AG08395 (cell line): ENCODE results near the gene HABP4.

Experiments
- DNase-seq: peaks from one replicate; pipeline ENCODE4 v3.0.0; 2012; ENCODE audit warnings: mixed read lengths, low spot score

The HABP4 gene

DNA sequence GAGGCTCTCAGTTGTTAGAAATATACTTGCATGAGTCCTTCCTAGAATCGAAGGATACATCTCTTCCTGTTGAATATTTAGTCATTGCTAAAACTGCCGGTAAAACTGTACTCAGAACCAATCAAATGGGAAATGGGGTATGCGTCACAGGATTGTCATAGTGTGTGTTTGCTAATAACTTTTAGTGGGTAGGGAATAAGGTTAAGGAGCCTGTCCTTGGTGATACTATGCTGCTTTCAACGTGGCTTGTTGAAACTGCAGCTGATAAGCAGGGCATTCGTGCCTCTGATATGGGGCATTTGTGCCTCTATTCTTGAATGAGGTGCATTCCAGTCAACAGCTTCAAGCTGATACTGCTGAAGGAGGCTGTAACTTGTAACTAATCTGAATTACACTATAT is 26.6 kb downstream of the HABP4 start:
- DNase-seq: no peak

DNA sequence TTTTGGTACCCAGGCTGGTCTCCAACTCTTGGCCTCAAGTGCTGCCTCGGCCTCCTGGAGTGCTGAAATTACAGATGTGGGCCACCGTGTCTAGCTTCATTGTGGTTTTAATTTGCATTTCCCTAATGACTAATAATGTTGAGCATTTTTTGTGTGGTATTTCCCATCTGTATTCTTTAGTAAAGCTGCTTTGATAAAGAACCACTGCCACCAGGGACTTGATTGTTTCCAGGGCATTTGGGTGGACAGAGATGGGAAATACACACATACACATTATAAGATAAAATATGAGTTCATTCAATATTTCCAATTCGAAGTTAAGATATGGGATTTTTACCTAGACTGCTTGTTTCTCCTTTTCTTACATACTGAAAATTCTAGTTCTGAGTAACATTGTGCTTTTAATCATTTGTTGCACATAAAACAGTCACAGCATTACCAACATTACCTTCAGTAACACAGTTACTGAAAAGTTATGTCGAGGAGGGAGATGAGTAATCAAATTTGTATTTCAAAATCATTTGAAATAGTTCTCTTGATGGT is 28.9 kb downstream of the HABP4 start:
- DNase-seq: no peak

DNA sequence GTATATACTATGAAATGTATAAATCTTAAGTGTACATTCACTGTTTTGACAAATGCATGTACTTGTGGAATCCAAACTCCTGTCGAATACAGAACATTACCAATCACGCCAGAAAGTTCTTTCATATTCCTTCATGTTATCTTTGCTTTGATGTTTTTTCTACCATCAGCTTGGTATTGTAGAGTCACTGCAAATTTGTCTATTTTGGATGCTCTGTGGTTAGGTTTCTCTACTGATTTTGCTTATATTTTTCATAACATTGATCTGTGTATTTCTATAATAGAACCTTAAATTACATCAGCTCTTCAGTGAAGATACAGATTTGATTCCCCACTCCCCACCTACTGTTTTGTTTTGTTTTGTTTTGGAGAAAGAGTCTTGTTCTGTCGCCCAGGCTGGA is 30.8 kb downstream of the HABP4 start:
- DNase-seq: no peak

DNA sequence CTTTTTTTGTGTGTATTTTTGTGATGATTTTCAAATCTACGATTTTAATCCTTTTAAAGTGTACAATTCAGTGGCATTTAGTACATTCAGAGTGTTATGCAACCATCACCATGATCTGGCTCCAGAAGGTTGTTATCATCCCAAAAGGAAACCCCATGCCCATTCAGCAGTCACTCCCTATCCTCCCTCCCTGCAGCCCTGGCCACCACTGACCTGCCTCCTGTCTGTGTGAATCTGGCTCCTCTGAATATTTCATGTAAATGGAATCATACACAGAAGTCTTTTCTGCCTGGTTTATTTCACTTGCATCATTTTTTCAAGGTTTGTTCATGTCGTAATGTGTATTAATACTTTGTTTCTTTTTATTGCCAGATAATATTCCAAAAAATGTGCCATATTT is 32.5 kb downstream of the HABP4 start:
- no peak for DNase-seq

DNA sequence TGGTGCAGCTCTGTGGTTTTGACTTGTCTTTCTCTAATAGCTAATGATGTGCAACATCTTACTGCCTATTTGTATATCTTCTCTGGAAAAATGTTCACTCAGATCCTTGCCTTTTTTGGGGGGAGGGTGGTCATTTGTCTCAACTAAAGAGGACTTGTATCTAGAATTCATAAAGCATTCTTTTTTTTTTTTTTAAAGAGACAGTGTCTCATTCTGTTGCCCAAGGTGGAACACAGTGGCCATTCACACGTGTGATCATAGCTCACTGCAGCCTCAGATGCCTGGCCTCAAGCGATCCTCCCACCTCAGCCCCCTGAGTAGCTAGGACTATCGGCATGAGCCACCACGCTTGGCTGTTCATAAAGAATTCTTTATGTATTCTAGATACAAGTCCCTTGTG is 33.2 kb downstream of the HABP4 start:
- DNase-seq: no peak

DNA sequence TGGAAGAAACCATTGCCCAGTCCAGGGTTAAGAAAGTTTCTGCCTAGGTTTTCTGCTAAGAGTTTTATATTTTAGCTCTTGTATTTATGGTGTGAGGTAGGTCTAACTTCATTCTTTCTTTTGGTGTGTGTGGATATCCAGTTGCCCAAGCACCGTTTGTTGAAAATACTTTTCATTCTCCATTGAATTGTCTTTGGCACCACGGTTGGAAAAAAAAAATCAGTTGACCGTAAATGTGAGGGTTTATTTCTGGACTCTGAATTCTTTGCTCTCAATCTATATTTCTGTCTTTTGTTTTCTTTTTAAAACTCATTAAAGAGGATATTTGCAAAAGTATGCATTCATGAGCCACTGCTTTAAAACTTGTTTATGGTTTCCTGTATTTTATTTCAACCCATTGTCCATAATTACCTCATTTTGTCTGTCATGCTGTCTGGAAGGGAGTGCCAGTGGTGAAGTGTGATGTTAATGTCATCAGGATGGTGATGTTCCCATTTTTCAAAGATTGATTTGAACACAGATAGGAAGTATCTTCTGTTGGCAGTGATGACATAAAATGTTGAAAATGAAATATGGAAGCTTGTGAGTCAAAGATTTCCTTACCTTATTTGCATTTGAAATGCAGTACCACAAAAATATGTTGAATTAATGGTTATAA is 33.9 kb downstream of the HABP4 start:
- DNase-seq: no peak

DNA sequence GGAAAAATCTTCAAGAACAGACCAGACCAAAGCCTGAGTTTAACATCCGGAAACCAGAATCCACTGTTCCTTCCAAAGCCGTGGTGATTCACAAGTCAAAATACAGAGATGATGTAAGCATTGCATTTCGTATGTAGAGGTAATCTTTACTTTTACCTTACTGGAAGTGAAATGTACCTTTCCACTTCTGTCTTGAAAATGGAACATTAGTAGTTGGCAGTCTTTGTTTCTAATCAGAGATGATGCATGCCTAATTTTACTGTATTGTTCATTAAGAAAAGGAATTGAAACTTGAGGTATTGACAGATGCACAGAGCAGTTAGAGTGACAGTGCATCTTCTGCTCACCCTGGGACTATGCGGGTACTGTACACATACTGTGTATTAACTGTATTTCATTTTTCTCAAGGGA is 34.6 kb downstream of the HABP4 start:
- DNase-seq: no peak

DNA sequence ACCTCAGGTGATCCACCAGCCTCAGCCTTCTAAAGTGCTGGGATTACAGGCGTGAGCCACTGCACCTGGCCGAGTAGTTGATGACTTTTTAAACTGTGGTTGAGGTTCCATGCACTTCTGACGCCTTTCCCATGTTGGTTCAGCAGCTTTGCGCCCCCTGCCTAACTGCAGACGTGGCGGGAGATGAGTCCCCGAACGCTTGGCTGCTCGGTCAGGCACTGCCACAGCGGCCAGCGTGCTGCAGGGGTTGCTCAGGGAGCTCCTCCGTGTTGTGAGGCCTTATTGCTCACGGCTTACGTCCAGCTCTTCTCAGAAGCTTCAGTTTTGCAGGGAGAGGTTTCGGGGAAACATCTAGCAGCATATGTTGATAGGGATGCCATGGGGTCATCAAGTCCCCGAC is 35.3 kb downstream of the HABP4 start:
- no peak for DNase-seq

DNA sequence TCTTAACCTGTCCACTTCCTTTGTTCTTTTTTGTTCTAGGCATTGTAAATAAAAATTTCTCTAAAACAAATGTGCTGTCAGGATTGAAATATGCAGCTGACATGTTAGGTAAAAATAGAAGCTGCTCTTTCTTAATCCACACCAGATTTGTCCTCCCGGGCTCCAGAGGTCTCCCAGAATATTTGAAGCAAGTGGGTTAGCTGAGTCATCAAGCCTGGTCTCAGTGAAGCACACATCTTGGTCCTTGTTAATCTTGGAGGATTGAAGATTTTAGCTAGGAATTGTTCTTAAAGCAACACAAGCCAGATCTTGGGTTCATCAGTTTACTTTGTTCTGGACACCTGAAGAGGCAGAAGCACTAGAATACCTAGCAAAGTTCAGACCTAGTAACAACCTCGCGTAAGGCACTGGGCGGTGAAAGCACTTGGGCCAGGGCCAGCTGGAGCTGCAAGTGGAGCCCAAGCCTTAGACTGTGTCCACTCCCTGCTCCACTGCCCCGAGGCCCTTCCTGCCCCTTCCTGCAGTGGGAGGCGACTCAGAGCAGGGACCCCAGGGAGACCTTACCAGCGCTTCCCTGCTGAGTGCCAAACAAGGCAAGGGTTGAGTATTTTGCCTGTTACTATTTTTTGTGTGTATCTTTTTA is 36.5 kb downstream of the HABP4 start:
- peak; percentile 92 for DNase-seq

DNA sequence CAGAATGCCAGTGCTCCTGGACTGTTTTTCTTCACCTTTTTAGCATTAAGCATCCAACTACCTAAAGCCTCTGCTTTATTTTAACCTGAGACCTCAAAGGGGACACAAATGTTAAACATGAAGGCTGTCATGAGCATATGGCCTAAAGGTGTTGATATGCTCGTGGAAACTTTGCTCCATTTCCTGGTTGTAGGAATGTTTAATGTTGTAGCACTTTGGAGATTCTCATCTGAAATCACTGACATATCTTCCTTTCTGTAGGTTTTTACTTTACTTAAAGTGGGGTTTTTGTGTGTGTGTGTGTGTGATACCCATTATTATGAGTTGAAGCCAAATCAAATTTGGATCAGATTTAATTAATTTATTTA is 37.0 kb downstream of the HABP4 start:
- no peak for DNase-seq

DNA sequence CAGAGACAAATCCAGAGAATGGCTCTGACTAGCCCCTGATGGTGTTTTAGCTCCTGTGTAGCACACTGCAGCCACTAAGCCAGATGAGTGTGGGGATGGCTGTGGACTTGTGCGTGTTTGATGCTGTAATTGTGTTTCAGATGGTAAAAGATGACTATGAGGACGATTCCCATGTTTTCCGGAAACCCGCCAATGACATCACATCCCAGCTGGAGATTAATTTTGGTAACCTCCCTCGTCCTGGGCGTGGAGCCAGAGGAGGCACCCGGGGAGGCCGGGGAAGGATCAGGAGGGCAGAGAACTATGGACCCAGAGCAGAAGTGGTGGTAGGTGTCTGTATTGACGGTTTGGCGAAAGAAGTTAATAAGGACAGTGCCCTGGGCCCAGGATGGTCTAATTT is 38.0 kb downstream of the HABP4 start:
- DNase-seq: peak; percentile 60

DNA sequence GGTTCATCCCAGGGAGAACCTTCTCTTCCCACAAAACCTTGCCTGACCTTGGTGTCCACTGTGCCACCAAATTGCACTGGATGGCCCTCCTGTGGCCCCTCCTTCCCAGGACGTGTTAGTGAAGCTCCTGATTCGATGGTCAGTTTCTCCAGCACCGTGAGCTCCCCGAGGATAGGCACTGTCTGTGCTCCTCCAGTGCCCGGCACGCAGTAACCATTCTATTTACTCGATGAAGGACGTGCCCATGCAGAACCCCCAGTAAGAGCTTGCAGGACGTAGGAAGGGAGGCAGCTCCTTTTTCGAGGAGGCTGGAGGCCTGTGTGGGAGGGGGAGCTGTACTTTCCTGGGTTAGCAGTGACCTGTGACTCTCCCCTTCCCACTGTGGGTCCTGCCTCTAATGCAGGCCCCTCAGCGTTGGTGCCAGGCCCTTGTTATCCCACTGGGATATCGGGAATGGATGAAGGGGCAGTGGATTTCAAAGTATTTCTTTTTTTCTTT is 39.6 kb downstream of the HABP4 start:
- DNase-seq: no peak

DNA sequence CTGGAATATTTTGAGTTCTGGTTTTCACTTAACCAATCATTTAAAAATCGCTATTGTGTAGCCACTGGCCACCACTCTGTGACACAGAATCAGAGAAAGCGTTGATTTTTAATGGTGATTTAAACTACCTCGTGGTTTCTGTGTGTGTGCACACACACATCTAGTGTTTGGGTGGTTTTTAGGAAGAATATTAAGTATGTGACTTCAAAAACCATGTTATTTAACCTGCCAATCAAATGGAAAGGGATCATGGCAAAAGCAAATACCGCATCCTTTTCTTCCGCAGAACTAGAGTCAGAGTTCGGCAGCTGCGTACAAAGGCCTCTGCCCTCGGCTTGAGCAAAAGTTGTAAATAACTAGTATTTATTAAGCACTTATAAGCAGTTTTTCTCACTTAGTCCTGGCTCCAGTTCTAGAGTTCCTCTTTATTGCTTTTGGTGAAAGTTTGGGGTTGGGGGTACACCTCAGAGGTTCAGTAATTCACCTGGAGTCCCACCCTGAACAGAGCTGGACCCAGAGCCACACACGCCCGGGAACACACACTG is 40.6 kb downstream of the HABP4 start:
- no peak for DNase-seq

DNA sequence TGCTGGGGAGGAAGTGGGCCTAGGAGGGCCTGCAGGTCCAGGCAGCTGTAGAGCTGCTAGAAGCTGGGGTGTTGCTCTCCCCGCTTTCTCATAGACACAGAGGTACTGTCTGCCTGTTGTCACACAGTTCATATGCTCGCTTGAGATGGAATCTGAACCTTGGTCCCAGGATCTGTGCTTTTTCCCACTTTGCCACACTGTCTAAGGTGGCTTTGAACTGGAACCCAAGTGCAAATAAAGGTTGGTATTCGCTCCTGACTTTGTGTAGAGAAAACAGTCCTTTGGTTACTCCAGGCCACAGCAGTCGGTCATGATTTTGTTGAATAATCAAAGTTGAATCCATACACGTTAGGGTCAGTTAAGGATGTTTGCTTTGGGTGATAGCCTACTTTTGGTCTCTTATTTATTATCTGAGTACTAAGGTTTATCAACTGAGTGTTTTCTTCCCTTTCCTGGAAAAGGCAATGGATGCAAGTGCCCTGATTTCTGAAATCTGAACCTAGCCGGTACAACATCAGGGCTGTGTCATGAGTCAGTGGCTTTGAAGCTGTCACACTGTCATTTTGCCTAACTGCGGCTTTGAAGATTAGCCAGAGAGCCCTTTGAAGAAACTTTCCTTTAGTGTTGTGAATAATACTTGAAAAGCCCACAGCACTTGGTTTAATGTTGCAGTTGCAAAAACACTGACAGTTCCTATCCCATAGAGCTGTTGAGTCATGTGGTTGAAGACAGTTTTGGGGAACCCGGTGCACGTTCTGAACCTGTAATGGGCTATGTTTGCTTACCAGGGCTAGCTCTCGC is 41.3 kb downstream of the HABP4 start:
- DNase-seq: peak; percentile 62

DNA sequence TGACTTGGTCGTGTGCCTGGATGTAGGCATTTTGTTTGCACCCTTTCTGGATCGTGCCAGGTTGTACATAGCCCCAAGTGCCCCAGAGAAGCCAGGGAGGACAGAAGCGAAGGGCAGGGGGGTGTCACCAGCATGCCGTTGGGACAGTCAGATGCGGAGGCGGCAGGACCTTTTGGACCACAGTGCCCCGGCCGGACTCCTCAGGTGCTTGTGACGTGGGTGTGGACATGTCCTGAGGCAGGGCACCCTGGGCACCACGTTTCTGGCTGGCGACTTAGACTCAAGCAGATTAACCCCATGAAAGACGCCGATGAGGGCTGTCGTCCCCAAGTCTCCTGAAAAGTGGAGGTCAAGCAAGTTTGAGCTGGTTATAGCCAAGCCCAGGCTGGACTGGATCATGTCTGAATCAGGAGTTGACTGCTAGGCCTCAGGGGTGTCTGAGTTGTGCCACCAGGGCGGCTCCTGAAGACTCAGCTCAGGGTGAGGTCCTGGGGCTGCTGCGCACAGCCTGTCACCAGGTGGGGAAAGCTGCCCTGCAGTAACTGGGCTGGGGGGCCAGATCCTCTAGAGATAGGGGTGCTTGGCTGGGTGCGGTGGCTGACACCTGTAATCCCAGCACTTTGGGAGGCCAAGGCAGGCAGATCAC is 42.0 kb downstream of the HABP4 start:
- no peak for DNase-seq

DNA sequence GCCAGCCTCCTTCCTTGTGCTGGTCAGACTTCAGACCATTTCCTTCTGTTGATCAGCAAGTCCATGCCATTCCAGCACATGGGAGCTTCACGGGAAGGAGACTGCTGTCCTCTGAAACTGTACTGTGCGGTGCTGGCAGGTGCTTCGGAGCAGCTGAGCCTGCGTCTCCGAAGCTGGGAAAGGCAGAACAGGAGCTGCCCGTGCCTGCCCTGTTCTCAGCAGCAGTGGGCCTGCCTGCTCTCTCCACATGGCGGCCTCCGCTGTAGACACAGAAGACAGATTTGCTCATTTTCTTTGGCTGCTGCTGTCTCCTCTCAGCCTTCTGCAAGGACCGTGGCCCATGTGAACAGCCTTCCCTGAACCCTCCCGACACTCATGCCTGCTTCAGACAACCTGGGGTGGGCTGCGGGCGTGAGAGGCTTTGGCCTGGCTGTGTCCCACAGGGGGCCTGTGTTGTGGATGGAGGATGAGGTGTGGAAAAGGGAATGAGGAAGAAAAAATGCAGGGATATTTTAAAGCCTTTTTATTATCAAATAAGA is 43.1 kb downstream of the HABP4 start:
- no peak for DNase-seq

DNA sequence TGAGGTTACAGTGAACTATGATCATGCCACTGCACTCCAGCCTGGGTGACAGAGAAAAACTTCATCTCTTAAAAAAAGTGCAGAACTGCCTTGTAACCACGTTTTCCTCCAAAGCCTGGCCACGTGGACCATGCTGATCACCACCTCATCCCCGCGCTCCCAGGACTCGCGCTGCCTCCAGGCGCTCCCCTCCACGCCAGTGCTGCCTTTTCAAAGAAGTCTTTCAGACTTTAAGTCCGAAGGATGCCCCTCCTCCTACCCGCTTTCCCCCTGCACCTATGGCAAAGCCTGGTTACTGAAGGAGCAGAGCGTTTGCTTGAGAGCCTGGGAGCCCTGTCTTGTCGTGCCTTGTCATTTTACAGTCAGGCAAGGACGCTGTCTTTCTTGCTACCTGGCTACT is 43.8 kb downstream of the HABP4 start:
- DNase-seq: no peak

DNA sequence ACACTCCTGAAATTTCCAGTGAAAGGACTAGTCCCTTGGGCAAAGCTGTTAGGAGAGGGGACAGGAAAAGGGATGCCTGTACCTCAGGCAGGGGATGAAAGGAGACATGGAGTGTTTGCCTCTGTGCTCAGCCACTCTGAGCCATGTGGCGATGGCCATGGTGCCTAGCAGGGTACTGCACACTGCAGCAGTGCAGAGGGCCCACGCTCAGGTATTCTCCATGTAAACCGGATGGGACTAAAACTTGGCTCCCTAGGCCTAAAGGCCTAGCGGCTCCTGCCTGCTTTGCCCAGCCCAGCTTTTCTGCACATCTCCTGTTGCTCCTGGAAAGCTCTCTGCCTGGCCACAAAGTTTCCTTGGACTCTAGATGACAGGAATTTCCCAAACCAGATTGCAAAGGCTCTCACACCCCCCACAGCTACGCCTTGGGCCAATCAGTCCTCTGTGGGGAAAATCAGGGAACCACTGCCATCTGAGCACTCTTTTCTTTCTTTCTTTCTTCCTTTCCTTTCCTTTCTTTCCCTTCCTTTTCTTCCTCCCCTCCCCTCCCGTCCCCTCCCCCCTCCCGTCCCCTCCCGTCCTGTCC is 44.3 kb downstream of the HABP4 start:
- peak; percentile 15 for DNase-seq

DNA sequence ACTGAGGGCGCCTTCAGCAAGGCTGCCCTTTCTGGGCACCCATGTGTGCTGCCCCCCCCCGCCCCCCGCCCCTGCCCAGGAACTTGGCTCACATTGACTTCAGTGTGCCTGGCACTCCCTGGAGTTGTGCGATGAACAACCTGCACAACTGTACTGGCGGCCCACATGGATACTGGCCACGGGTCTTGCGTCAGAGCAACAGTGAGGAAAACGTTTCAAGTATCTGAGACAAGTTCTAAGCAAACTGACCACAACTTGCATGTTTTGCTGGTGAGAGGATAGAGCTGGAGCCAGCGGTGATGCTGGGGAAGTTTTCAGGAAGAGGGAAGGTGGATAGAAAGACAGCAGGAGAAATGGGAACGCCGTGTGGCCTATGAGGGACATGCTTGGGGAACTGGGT is 45.4 kb downstream of the HABP4 start:
- DNase-seq: peak; percentile 88

DNA sequence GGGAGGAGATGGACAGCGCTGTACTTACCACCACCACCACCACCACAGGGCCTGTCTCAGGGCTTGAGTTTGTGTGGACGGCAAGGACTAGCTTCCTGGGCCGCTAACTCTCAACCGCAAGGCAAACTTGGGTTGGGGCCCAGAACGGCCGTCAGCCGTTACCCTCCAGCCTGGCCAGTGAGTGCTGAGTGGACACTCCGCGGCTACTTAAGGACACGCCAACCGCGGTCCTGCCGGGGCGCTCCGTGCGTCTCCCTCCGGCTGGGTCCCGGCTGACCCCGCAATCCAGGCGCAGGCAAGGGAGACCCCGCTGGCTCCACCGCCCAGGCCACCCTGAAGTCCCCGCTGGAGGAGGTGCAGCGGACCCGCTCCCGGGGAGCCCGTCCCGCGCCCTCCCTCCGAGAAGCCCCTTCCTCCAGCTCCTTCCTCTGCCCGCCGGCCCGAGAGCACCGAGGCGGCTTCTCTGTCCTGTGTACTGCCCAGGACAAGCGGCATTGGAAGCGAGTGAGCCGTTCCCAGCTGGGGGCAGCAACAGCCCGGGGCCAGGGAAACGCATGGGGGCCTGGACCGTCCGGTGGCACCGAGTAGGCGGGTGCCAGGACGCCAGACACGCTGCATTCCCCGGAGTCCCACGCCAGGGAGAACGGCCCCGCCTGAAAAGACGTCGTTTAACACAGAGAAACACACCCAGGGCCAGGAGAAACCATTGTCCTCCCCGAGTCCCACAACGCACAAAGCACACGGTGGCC is 46.6 kb downstream of the HABP4 start:
- DNase-seq: no peak

DNA sequence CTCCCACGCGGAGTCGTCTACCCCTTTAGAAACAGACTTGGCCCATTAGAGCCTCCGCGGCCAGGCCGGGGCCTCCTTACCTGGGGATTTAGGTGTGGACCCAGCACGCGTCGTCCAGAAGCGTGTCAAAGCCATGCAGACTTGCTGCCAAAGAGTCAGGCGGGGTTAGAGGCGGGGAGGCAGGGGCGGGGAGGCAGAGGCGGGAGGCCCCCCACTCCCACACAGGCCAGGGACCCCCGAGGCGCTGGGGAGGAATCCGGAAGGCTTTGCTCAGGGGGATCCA is 47.1 kb downstream of the HABP4 start:
- DNase-seq: no peak
